ENCODE results near the gene LRRC8E.

The LRRC8E gene

GRCh38 chr19:7933828-7934725 lies 45.8 kb downstream of the LRRC8E start:
- no peak for DNase-seq

DNA sequence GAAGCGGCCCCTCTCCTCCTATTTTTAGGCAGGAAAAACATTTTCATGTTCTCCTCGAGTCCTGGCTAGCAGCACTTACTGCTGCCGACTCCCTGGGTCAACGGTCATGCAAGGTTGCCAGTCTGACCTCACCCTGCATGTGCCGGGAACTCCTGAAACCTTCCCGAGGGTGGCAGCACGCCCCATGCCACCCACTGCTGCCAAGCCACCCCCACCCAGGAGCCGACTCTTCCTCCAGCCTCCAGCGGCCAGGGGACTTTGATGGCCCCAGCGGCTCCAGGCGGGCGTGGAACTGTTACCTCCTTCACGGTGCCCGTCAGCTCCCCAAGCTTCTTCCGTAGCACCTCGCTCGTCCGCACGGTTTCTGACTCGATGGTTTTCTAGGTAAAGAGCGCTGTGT lies 46.5 kb downstream of the LRRC8E start:
- DNase-seq: no peak

DNA sequence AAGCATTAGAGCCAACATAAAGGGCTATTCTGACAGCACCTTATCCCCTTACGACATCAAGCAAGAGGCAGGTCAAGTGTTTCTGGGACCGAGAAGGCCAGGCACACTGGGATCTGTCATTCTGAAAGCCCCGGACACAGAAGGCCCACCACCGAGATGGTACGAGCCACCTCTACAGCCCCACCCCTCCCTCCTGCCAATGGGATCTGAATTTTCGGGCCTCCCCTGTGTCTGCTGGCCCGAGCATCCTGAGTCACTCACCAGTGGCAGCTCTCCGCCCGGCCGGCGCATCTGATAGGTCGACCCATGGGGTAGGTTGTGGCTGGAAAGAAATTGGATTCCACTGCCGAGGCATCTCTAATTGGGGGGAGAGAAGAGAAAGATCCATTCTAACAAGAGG lies 52.5 kb downstream of the LRRC8E start:
- no peak for DNase-seq

DNA sequence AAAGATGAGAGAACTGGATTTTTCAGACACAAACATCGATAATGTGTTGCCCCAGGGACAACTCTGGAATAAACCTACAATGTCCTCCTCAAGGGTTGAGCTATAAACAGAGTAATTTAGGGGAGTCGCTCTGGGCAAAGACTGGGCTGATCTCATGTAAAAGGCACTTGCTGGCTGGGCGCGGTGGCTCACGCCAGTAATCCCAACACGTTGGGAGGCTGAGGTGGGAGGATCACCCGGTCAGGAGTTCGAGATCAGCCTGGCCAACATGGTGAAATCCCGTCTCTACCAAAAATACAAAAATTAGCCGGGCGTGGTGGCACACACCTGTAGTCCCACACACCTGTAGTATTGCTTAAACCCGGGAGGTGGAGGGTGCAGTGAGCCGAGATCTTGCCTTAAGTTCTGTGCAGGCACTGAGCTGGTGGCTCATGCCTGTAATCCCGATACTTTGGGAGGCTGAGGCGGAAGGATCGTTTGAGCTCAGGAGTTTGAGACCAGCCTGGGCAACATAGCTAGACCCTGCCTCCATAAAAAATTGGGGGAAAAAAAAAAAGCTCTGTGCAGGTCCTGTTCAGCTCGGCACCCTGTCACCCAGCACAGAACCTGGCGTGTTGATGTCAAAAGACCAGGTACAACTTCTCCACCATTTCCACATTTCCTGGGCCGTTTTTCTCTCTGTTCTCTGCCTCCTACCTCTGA lies 53.7 kb downstream of the LRRC8E start:
- DNase-seq: no peak

- DNase-seq: no peak
Observed at GRCh38 chr19:7942981-7943443, 54.7 kb downstream of the LRRC8E start.

GRCh38 chr19:7943444-7944176 lies 55.3 kb downstream of the LRRC8E start, which contains the start of gene TIMM44:
TSS of gene TIMM44 (minus strand) at chr19:7943666. CDS start at chr19:7943651, 15 bp downstream.
- peak; percentile 99 for DNase-seq

- DNase-seq: peak; percentile 92
Observed at GRCh38 chr19:7944177-7944761, 56.0 kb downstream of the LRRC8E start.

DNA sequence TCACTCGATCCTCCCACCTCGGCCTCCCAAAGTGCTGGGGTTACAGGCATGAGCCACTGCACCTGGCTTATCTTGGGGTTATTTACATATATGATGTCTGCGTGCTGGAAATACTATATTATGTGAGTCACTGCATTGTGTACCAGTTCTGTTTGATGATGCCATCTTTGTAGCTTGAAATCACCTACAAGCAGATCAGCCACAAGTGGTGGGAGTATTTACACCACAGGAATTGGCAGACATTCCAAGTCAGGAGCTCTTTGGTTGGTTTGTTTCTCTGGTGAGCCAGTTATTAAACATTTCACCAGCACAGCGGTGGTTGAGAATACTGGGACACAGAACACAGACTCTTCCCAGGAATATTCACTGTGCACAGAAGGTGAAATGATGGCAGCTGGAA lies 59.6 kb downstream of the LRRC8E start:
- no peak for DNase-seq

Data from RPMI8226 (cell line).